HG02678 (cell line): Measurements from ENCODE around the gene CTNNA1.

Experiments
- ATAC-seq: cut with Tn5 transposase; IDR thresholded peaks from one replicate; pipeline ENCODE4 v1.9.1; 2021; ENCODE audit warnings: mild to moderate bottlenecking, moderate library complexity; ENCODE audit not compliant: unreplicated experiment

The CTNNA1 gene

DNA sequence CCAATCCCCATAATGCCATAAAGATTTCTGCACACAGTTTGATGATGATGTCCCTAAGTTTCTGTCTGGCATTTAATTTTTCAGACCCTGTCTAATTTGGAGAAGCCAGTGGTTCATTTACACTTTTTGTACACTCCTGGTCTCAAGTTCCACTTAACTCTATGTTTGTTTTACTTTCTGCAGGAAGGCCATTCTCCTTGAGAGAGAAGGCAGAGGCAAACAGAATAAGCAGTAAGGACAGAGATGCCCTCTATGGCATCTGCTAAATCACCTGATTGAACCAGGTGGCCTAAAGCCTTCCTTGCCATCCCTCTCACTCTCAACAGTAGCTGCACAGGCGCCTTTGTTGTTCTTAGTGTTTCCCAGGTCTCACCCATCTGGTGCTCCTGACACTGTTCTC is 208.0 kb downstream of the CTNNA1 start:
- no peak for ATAC-seq

- ATAC-seq: no peak
Observed at GRCh38 chr5:138961729-138962128, 208.5 kb downstream of the CTNNA1 start.

- ATAC-seq: no peak
Observed at GRCh38 chr5:138962614-138963370, 209.6 kb downstream of the CTNNA1 start.

- ATAC-seq: no peak
Observed at GRCh38 chr5:138963763-138964371, 210.6 kb downstream of the CTNNA1 start.

DNA sequence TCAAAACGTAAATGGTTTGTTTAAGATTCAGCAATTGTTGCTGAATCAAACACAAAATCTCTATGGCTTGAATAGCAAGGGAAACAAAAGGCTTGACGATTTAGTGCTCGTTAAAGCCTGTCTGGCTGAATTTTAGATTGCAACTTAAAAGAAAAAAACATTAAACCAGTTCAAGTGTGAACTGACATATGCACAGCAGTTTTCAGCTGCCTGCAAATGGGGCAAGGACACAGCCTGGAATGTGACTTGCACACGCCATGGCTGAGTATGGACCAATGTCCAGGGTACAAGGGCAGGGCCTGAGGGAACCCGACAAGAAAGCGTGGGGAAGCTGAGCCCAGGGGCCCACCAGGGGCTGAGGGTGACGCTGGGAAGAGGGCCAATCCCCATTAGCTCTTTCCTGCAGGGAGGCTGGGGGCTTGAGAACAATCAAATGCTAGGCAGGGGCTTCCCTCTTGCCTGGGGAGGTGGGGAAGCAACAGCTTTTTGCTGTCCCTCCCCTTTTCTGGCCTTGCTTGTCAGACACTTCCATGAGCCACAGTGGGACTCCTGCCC is 211.5 kb downstream of the CTNNA1 start:
- ATAC-seq: no peak

GRCh38 chr5:138965626-138966025 is 212.4 kb downstream of the CTNNA1 start:
- no peak for ATAC-seq

DNA sequence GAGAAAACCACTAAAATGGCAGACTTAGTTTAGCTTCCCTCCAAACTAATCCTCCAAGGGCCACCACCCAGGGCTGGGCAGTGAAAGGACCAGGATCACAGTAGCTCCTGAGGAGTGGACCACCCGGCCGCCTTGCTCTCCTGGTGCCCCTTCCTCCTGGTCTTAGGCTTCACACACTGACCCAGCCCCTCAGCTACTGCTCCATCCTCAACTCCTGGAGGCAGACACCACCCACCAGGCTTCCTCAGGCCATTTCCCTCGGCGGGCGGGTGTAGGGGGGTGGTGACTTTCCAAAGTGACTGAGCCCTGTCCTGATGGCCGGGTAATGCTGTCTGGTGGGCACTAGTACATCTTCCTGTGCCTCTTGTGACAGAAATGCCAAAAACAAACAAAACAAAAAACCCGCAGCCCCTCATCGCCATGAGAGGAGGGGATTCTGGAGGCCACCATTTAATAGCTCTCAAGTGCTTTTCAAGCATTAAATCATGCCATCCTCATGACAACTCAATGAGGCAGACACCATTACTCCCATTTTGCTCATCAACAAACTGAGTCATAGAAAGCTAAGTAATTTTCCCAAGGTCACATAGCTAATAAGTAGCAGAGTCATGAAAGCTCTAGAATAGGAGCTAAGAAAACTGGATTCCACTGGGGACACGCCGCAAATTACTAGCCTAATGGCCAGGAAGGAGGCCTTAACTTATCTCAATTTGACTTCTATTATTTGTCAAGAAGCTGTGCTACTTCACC is 213.2 kb downstream of the CTNNA1 start:
- ATAC-seq: no peak

GRCh38 chr5:138967791-138968448 is 214.7 kb downstream of the CTNNA1 start:
- ATAC-seq: no peak

GRCh38 chr5:138968601-138969000 is 215.4 kb downstream of the CTNNA1 start:
- no peak for ATAC-seq

DNA sequence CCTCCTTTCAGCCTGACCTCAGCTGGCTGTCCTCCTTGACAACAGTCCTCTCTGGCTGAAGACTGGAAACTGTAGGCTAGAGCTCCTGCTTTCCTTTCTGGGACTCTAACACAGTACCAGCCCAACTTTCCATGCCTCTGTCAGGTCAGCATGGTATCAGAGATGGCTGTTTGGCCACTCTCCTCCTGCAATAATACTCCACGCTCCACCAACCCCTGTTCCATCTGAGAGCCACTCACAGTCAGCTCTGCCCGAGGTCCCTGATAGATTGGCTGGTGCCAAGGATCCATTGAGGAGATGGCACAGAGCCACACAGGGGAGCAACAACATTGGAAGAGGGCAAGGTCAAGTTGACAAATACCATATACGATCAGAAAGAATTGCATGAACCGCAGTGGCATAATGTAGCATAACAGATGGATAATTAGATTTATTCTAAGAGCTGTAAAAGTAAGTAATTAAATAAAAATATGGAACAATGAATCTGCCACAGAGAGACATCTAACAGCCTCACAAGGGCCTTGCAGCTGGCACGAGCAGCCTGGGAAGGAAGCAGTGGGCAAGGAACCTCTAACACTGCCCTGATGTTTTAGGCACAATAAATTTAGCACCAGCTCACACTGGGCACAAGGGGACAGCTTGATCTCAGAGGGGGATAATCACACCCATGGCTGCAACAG is 216.2 kb downstream of the CTNNA1 start:
- ATAC-seq: no peak

DNA sequence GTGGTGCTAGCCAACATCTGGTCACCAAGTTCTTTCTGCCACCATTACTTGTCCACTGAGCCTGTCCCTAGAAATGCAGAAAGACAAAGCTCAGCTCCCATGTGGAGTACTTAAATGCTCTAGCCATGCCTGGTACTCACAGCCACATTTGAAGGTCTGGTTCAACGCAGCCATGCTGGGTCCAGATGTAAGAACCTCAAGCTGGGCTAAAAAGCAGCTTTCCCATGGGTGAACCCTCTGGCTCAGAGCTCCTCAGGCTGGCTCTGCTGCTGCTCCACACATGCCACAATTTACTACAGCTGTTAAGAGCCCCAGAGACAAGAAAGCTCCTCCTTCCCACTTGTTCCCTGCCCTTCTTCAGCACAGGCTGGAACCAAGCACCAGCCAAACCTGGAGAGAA is 219.0 kb downstream of the CTNNA1 start:
- ATAC-seq: no peak

GRCh38 chr5:138972836-138973235 is 219.6 kb downstream of the CTNNA1 start:
- no peak for ATAC-seq

GRCh38 chr5:138974227-138975063 is 221.2 kb downstream of the CTNNA1 start:
- ATAC-seq: no peak

DNA sequence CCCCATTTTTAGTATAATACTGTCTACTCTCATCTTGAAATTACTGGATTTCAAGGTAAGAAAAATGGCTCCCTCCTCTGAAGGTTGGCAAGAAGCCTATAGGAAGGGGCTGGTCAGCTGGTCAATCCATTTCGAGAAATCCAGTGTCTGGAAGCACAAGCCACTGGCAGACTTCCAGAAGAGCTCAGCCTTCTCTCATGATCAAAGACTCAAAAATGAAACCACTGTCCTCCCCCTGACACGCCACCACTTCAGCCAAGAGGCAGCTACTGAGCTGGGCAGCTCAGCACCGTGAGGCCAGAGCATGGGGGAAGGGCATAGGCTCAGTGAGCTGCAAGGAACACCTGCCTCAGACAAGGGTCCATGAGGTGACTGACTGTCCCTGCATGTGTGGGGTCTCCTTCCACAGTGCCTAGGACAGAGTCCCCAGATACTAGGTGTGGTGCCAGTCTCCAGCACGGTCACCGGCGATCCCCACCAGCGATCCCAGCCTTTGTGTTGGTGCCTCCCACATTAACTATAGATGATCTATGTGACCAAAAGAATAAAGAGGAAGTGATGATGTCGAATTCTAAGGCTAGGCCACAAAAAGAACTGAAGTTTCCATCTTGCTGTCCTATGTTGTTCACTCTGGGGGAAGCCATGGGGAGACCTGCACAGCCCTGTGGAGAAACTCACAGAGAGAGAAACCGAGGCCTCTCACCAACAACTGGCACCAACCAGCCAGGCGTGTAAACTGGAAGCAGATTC is 222.0 kb downstream of the CTNNA1 start:
- ATAC-seq: peak; percentile 33

DNA sequence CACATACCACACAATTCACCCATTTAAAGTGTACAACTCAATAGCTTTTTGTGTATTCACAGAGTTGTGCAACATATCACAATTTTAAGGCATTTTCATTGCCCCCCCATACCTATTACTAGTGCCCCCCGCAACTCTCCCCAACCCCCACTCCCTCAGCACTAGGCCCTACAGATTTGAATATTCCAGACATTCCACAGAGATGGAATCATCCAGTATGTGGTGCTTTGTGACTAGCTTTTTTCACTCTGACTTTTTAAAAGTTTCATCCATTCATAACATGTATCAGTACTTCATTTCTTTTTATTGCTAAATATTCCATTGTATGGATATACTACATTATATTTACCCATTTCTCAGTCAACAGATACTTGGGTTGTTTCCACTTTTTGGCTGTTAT is 224.9 kb downstream of the CTNNA1 start:
- no peak for ATAC-seq

- ATAC-seq: no peak
Observed at GRCh38 chr5:138978581-138978980, 225.4 kb downstream of the CTNNA1 start.

- ATAC-seq: no peak
Observed at GRCh38 chr5:138979684-138980280, 226.6 kb downstream of the CTNNA1 start.

GRCh38 chr5:138980441-138980840 is 227.2 kb downstream of the CTNNA1 start:
- ATAC-seq: no peak

- ATAC-seq: no peak
Observed at GRCh38 chr5:138981131-138981530, 227.9 kb downstream of the CTNNA1 start.
